Measurements from ENCODE around the gene NUDT4.
"Not testable (repeated sequence)": the region's sequence is repeated elsewhere in the genome, so short reads cannot be mapped to it uniquely, and the experiment has no call there.

NUDT4 gene

GRCh38 chr12:93393425-93393824, 15.7 kb downstream of the NUDT4 start:
- TF ChIP-seq, protein P1, sequence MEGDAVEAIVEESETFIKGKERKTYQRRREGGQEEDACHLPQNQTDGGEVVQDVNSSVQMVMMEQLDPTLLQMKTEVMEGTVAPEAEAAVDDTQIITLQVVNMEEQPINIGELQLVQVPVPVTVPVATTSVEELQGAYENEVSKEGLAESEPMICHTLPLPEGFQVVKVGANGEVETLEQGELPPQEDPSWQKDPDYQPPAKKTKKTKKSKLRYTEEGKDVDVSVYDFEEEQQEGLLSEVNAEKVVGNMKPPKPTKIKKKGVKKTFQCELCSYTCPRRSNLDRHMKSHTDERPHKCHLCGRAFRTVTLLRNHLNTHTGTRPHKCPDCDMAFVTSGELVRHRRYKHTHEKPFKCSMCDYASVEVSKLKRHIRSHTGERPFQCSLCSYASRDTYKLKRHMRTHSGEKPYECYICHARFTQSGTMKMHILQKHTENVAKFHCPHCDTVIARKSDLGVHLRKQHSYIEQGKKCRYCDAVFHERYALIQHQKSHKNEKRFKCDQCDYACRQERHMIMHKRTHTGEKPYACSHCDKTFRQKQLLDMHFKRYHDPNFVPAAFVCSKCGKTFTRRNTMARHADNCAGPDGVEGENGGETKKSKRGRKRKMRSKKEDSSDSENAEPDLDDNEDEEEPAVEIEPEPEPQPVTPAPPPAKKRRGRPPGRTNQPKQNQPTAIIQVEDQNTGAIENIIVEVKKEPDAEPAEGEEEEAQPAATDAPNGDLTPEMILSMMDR (IDR thresholded peaks at IDR 0.05; ENCODE audit: low read depth, low read length, missing control alignments) = no peak
- in situ Hi-C loops (cut with HindIII; ENCODE audit: low sequenced_read_pairs) = no loop called here
- DNase-seq (ENCODE audit: low read depth) = no peak
- H3K4me3 ChIP-seq (ENCODE audit: low read depth, low read length) = no peak overlapping the region

- no peak overlapping the region for H3K4me3 ChIP-seq (ENCODE audit: low read depth, low read length)
- no peak for DNase-seq (ENCODE audit: low read depth)
- in situ Hi-C loops (cut with HindIII; ENCODE audit: low sequenced_read_pairs) = no loop called here
- TF ChIP-seq, protein P1 (IDR thresholded peaks at IDR 0.05; ENCODE audit: low read depth, low read length, missing control alignments) = no peak
Measured at GRCh38 chr12:93397412-93397811, 19.7 kb downstream of the NUDT4 start.

DNA sequence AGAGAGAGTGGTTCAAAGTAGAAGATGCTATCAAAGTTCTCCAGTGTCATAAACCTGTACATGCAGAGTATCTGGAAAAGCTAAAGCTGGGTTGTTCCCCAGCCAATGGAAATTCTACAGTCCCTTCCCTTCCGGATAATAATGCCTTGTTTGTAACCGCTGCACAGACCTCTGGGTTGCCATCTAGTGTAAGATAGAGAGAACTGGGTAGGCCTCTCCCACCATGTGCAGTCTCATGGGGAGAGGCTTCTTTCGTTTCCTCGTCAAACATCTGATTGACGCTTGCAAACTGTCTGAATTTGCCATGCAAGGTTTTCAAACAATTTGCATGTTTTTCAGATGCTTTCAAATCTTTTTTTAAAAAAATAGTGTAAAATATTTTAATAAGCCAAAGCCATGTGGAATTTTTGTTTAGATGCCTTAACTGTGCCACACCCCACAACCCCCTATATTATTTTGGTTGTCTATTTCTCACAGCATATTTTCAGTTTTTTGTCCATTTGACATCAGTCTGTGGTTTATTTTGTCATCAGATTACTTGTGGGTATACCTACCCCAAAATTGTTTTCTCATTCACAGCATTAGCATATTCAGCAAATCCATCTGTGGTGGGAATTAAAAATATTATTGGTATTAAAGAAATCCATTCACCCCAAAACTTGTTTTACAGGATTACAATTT, 21.6 kb downstream of the NUDT4 start:
- in situ Hi-C loops (cut with HindIII; ENCODE audit: low sequenced_read_pairs); H3K4me3 ChIP-seq (ENCODE audit: low read depth, low read length); DNase-seq (ENCODE audit: low read depth): not testable (repeated sequence)

GRCh38 chr12:93402333-93403311, 24.9 kb downstream of the NUDT4 start:
- no peak overlapping the region for H3K4me3 ChIP-seq (ENCODE audit: low read depth, low read length)
- TF ChIP-seq, protein P1 (IDR thresholded peaks at IDR 0.05; ENCODE audit: low read depth, low read length, missing control alignments) = no peak
- DNase-seq (ENCODE audit: low read depth) = no peak
- in situ Hi-C loops (cut with HindIII; ENCODE audit: low sequenced_read_pairs) = loop anchor here (25.0 kb wide), 1 partner anchor 615 kb away; no protein-coding TSS in a partner anchor

GRCh38 chr12:93403988-93404803, 26.5 kb downstream of the NUDT4 start:
- in situ Hi-C loops (cut with HindIII; ENCODE audit: low sequenced_read_pairs) = loop anchor here (25.0 kb wide), 1 partner anchor 617 kb away; no protein-coding TSS in a partner anchor
- TF ChIP-seq, protein P1 (IDR thresholded peaks at IDR 0.05; ENCODE audit: low read depth, low read length, missing control alignments) = no peak
- no peak for DNase-seq (ENCODE audit: low read depth)
- no peak overlapping the region for H3K4me3 ChIP-seq (ENCODE audit: low read depth, low read length)

- TF ChIP-seq, protein P1 (IDR thresholded peaks at IDR 0.05; ENCODE audit: low read depth, low read length, missing control alignments) = no peak
- DNase-seq (ENCODE audit: low read depth) = no peak
- in situ Hi-C loops (cut with HindIII; ENCODE audit: low sequenced_read_pairs) = loop anchor here (25.0 kb wide), 1 partner anchor 618 kb away; no protein-coding TSS in a partner anchor
- H3K4me3 ChIP-seq (ENCODE audit: low read depth, low read length) = no peak overlapping the region
Measured at GRCh38 chr12:93404961-93405849, 27.5 kb downstream of the NUDT4 start.
